HCT116 (cell line): ENCODE data around the gene TRH. TPM values are rescaled to one million over a fixed set of nuclear protein-coding genes. Genes with fewer than 3 reads are reported as not detected.
"Not testable (repeated sequence)": the region's sequence is repeated elsewhere in the genome, so short reads cannot be mapped to it uniquely, and the experiment has no call there.

Experiments
- ATAC-seq: fragments of 200-7000 bp; cut with Tn5 transposase; 2 replicates; pipeline ENCODE4 v1.9.1; 2020; ENCODE audit warnings: mild to moderate bottlenecking, moderate library complexity
- BruUV-seq: library from RNA; stranded (reverse); fragments of 400-500 nt; replicated peaks from 2 replicates; lab custom pipeline; 2021; lab: Mats Ljungman, UMichigan
- CTCF ChIA-PET: fragments of 300-600 bp; sonication (Branson Sonifier 250); formaldehyde crosslinking; loops from one replicate; lab custom pipeline; 2021; ENCODE audit warnings: antibody characterized with exemption; lab: Charles Lee
- POLR2A ChIA-PET: fragments of 300-600, 350-600 bp; sonication (Branson Sonifier 250); formaldehyde crosslinking; loops from one replicate; lab custom pipeline; 2021; ENCODE audit warnings: antibody characterized with exemption; lab: Charles Lee
- RAD21 ChIA-PET, 2 experiments: fragments of 300-600 bp; sonication (Branson Sonifier 250); formaldehyde crosslinking; loops; one replicate each; lab custom pipeline; 2023; ENCODE audit warnings: low total read pairs in 2 of 2; ENCODE audit not compliant: uncharacterized antibody in 2 of 2, unreplicated experiment in 2 of 2, low non-redundant PET in 1 of 2; lab: Charles Lee
- DNase-seq: peaks from one replicate; pipeline ENCODE4 v3.0.0-alpha.2; 2010; ENCODE audit warnings: low read depth, low spot score
- H2AFZ ChIP-seq: fragments of 200-600 bp; shearing (Covaris generic), sonication (generic); 2 replicates; pipeline ENCODE4 v1.6.1; 2017; ENCODE audit warnings: low read depth, mixed run types, mixed read lengths, antibody characterized with exemption, low read length; ENCODE audit not compliant: poor library complexity, severe bottlenecking
- H3K27ac ChIP-seq: 2 replicates; pipeline ENCODE4 v1.5.1; 2012; ENCODE audit warnings: low read depth, low read length
- H3K27me3 ChIP-seq: fragments of 200-600 bp; sonication (generic); 2 replicates; pipeline ENCODE4 v1.6.1; 2016; ENCODE audit warnings: mixed run types, low read length, mixed read lengths; ENCODE audit not compliant: insufficient read depth
- H3K36me3 ChIP-seq, 2 experiments: fragments of 200-500 bp in 1 of 2; fragments of 200-600 bp in 1 of 2; sonication (Bioruptor generic) in 1 of 2; sonication (generic) in 1 of 2; 2 replicates each; pipeline versions ENCODE4 v1.5.1 to v1.6.1; 2014 to 2016; ENCODE audit warnings: low read length in 2 of 2, inconsistent platforms in 1 of 2, mixed read lengths in 1 of 2, mixed run types in 1 of 2; ENCODE audit not compliant: insufficient read depth in 2 of 2, control insufficient read depth in 1 of 2
- H3K4me1 ChIP-seq, 2 experiments: fragments of 200-600 bp in 1 of 2; sonication (generic) in 1 of 2; 2 replicates each; pipeline versions ENCODE4 v1.5.1 to v1.6.1; 2012 to 2017; ENCODE audit warnings: low read length in 2 of 2, inconsistent platforms in 1 of 2, mild to moderate bottlenecking in 1 of 2, mixed read lengths in 1 of 2, mixed run types in 1 of 2, moderate library complexity in 1 of 2; ENCODE audit not compliant: insufficient read depth in 2 of 2, control insufficient read depth in 1 of 2
- H3K4me2 ChIP-seq: fragments of 200-600 bp; sonication (generic); 2 replicates; pipeline ENCODE4 v1.6.1; 2017; ENCODE audit warnings: mixed run types, low read length, mixed read lengths
- H3K4me3 ChIP-seq, 2 experiments: fragments of 200-600 bp in 1 of 2; sonication (generic) in 1 of 2; replicated peaks in 1 of 2; 2 replicates each; pipeline ENCODE4 v1.5.1; 2011 to 2016; ENCODE audit warnings: low read length in 2 of 2, control low read depth in 1 of 2, low read depth in 1 of 2, mild to moderate bottlenecking in 1 of 2, mixed read lengths in 1 of 2, mixed run types in 1 of 2
- H3K79me2 ChIP-seq: fragments of 200-600 bp; sonication (generic); 2 replicates; pipeline ENCODE4 v1.6.1; 2017; ENCODE audit warnings: mild to moderate bottlenecking, mixed run types, low read length, moderate library complexity, mixed read lengths; ENCODE audit not compliant: insufficient read depth
- H3K9ac ChIP-seq: fragments of 200-600 bp; sonication (generic); 2 replicates; pipeline ENCODE4 v1.6.1; 2016; ENCODE audit warnings: low read length, mixed read lengths
- H3K9me2 ChIP-seq: fragments of 200-600 bp; sonication (generic), shearing (Covaris generic); 2 replicates; pipeline ENCODE4 v1.6.1; 2017; ENCODE audit warnings: mixed run types, mild to moderate bottlenecking, moderate library complexity; ENCODE audit not compliant: insufficient read depth
- H3K9me3 ChIP-seq, 2 experiments: fragments of 200-500 bp in 1 of 2; fragments of 200-600 bp in 1 of 2; sonication (Bioruptor generic) in 1 of 2; sonication (generic) in 1 of 2; 2 replicates each; pipeline ENCODE4 v1.6.1; 2014 to 2017; ENCODE audit warnings: low read length in 2 of 2, mixed read lengths in 2 of 2, inconsistent platforms in 1 of 2, low read depth in 1 of 2, mild to moderate bottlenecking in 1 of 2, mixed run types in 1 of 2, moderate library complexity in 1 of 2; ENCODE audit not compliant: control insufficient read depth in 1 of 2, insufficient read depth in 1 of 2
- H4K20me1 ChIP-seq: fragments of 200-600 bp; sonication (generic), shearing (Covaris generic); 2 replicates; pipeline ENCODE4 v1.6.1; 2017; ENCODE audit warnings: mixed run types, mild to moderate bottlenecking, moderate library complexity; ENCODE audit not compliant: insufficient read depth
- ATF3 ChIP-seq: IDR thresholded peaks from 2 replicates; pipeline ENCODE4 v1.6.1; 2012
- FOSL1 ChIP-seq: IDR thresholded peaks from 2 replicates; pipeline ENCODE4 v1.6.1; 2012; ENCODE audit warnings: low read depth
- SRF ChIP-seq: IDR thresholded peaks from 2 replicates; pipeline ENCODE4 v1.6.1; 2012; ENCODE audit warnings: low read depth
- TCF7L2 ChIP-seq: IDR thresholded peaks from 2 replicates; pipeline ENCODE4 v1.7.0; 2011; ENCODE audit warnings: borderline replicate concordance, inconsistent platforms; ENCODE audit not compliant: insufficient read depth, insufficient read length; ENCODE audit errors: extremely low read depth
- ZNF274 ChIP-seq: fragments of 200-500 bp; sonication (Bioruptor generic); IDR thresholded peaks from 2 replicates; pipeline ENCODE4 v1.6.1; 2014; ENCODE audit warnings: mild to moderate bottlenecking, low read depth, low read length, inconsistent platforms
- intact Hi-C: fragments of 100-400 bp; cut with micrococcal nuclease; formaldehyde crosslinking; loops from 2 replicates; pipeline ENCODE4 v1.10.0; 2022
- total RNA-seq: library from RNA; stranded (reverse); gene quantifications from one replicate; pipeline ENCODE4 v1.2.1, GENCODE V29; 2021; ENCODE audit not compliant: unreplicated experiment

Gene TRH
- total RNA-seq, 1 experiment from 2014 or later = not detected

DNA sequence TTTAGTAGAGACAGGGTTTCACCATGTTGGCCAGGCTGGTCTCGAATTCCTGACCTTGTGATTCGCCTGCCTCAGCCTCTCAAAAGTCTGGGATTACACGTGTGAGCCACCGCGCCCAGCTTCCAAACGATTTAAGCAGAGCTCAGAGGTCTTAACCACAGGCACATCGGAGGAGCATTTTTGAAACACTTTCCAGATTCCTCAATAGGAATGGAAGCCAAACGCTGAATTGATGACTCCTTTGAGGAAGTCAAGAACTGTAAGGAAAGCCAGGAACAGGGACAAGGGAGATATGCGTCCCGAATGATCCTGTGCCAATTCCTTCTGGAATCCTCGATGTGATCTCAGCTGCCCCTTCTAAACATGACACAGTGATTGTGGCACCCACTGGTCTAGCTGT, 40.0 kb downstream of the TRH start:
- TF ChIP-seq ATF3 (no peak), SRF (no peak), FOSL1 (no peak), TCF7L2 (no peak), ZNF274 (no peak)
- TF ChIP-seq, all 23 proteins: peak for 0
- Histone ChIP-seq H3K9me3 (no peaks in the 10 kb centered on the region), H3K4me1 (no peaks in the 10 kb centered on the region), H3K4me3 (no peak overlapping the region), H3K79me2 (no peaks in the 10 kb centered on the region), H3K9me2 (no peaks in the 10 kb centered on the region), H3K27me3 (no peaks in the 10 kb centered on the region), H4K20me1 (no peaks in the 10 kb centered on the region), H3K9ac (no peak overlapping the region), H3K36me3 (no peaks in the 10 kb centered on the region), H2AFZ (no peak overlapping the region), H3K27ac (no peak overlapping the region), H3K4me2 (no peak overlapping the region)
- ChIA-PET RAD21 (no interaction called here), POLR2A (no interaction called here), CTCF (no interaction called here)
- no TSS peak for BruUV-seq
- ATAC-seq = no peak
- no peak for DNase-seq
- intact Hi-C loops = no loop called here

GRCh38 chr3:130017661-130018060, 43.1 kb downstream of the TRH start:
- DNase-seq, H3K36me3 ChIP-seq, intact Hi-C loops, H3K4me1 ChIP-seq, H3K27ac ChIP-seq, BruUV-seq, RAD21 ChIA-PET, H3K9me2 ChIP-seq, H3K4me2 ChIP-seq, H3K9ac ChIP-seq, POLR2A ChIA-PET, ATAC-seq, H3K9me3 ChIP-seq, H2AFZ ChIP-seq, H3K4me3 ChIP-seq, H3K27me3 ChIP-seq, H4K20me1 ChIP-seq, CTCF ChIA-PET, H3K79me2 ChIP-seq: not testable (repeated sequence)
